Embryonic facial prominence (tissue), 1 donor: ENCODE results near the gene TMEM41B.
"Not testable (repeated sequence)": the region's sequence is repeated elsewhere in the genome, so short reads cannot be mapped to it uniquely, and the experiment has no call there.

ENCODE experiments used
- DNase-seq: peaks from one replicate; pipeline ENCODE4 v3.0.0-alpha.2; 2016; ENCODE audit errors: extremely low spot score

The TMEM41B gene

DNA sequence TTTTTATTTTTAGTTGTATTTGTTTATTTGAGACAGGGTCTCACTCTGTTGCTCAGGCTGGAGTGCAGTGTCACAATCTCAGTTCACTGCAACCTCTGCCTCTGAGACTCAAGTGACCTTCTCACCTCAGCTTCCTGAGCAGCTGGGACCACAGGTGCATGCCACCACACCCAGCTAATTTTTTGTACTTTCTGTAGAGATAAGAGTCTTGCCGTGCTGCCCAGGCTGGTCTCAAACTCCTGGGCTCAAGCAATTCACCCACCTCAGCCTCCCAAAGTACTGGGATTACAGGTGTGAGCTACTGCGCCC lies 53.6 kb downstream of the TMEM41B start:
- not testable (repeated sequence) for DNase-seq

DNA sequence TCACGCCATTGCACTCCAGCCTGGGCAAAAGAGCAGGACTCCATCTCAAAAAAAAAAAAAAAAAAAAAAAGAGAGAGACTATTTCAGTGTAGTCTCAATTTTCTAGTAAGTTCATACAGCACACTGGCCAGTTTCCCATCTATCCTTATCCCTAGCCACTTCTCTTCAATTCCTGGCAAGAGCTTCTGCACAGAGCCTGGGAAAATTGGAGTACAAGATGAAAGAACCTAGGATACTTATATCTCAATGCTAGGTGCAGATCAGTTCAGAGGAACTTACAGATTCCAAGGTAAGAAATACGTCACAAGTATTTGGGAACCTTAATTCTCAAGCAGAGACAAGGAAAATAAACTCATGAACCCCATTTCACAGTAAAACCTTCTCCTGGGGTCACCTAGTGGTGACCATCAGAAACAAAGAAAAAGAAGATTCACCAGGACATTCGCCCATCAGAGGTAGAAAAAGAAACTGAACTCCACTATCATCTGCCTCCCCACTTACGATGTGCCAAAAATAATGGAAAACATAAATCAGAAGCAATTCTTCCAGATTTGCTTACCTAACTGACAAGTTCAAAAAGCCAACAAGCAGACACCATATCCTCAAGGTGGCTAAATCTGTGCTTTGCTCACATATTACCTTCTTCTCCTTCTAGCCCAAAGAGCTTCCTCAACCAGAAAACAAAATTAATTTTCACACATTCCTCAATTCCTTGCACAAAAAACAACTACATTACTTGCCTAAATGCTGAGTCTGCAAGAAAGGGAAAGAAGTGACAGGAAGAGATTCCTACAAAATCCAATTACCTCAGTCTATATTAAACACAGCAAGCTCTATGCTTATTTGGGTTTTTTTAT lies 54.2 kb downstream of the TMEM41B start:
- no peak for DNase-seq

DNA sequence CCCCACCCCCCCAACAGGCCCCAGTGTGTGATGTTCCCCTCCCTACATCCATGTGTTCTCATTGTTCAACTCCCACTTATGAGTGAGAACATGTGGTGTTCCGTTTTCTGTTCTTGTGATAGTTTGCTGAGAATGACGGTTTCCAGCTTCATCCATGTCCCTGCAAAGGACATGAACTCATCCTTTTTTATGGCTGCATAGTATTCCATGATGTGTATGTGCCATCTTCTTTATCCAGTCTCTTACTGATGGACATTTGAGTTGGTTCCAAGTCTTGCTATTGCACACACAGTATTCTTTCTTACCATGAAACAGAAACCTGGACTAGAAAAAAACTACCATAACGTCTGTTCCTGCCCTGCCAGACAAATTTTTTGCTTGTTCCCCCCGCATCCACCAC lies 56.1 kb downstream of the TMEM41B start:
- DNase-seq: not testable (repeated sequence)

DNA sequence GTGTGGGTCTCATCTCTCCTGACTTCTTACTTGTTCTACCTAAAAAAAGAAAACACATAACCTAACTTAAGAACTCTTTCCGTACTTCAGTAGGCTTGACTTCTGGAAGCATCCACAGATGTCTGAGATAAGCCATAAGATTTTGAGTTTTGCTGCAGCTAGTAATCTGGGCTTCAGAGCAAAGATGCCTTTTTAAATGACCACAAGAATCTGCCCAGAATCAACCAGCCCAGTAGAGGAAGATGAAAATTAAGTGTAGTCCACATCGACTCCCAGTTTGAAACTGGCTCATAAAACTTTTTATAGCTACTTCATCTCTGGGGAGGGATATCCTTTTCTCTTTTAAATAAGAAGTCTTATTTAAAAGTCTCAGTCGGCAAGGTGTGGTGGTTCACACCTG lies 60.0 kb downstream of the TMEM41B start:
- no peak for DNase-seq

GRCh38 chr11:9253086-9253485 lies 61.3 kb downstream of the TMEM41B start:
- DNase-seq: no peak

GRCh38 chr11:9251311-9251710 lies 63.1 kb downstream of the TMEM41B start:
- no peak for DNase-seq

GRCh38 chr11:9250139-9250582 lies 64.2 kb downstream of the TMEM41B start:
- DNase-seq: no peak

DNA sequence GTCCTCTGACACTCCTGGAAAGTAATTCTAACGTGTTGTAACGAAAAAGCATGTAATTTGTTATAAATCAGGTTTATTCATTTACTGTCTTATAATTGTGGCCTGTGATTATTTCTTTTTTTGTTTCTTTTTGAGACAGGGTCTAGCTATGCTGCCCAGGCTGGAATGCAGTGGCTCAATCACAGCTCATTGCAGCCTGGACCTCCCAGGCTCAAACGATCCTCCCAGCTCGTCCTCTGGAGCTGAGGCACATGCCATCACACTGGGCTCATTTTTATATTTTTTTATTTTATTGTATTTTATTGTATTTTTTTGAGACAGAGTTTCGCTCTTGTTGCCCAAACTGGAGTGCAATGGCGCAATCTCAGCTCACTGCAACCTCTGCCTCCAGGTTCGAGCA lies 65.1 kb downstream of the TMEM41B start:
- DNase-seq: no peak

GRCh38 chr11:9247863-9248262 lies 66.5 kb downstream of the TMEM41B start:
- no peak for DNase-seq

GRCh38 chr11:9236242-9236641 lies 78.2 kb downstream of the TMEM41B start:
- DNase-seq: not testable (repeated sequence)

- no peak for DNase-seq
Observed at GRCh38 chr11:9232482-9232881, 81.9 kb downstream of the TMEM41B start.

DNA sequence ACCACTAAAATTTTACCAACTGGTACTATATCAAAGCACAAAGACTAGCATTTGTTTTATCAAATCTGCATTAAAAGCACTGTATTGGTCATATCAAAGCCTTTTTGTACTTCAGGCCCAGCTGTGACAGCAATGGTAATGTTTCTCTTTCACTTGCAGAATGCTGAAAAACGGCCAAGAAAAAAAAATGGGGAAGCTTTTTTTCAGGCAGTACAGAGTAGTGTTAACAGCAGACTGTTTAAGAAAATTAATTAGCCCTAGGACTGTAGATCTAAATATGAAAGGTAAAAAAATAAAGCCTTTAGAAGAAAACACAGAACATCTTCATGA lies 82.6 kb downstream of the TMEM41B start:
- no peak for DNase-seq
